Endothelial cell of umbilical vein (primary cell): Measurements from ENCODE around the gene ZNF274. TPM values are rescaled to one million over a fixed set of nuclear protein-coding genes. Genes with fewer than 3 reads are reported as not detected.

Experiments used
- BruUV-seq: library from RNA; stranded (reverse); fragments of 400-500 nt; replicated peaks from 2 replicates; lab custom pipeline; 2021; lab: Mats Ljungman, UMichigan
- CTCF ChIA-PET: fragments of 300-600, 350-600 bp; sonication (Branson Sonifier 250); formaldehyde crosslinking; loops from one replicate; lab custom pipeline; 2021; ENCODE audit warnings: antibody characterized with exemption, inconsistent platforms; lab: Charles Lee
- POLR2A ChIA-PET: fragments of 300-600, 350-600 bp; sonication (Branson Sonifier 250); formaldehyde crosslinking; loops from one replicate; lab custom pipeline; 2021; ENCODE audit warnings: antibody characterized with exemption, inconsistent platforms; lab: Charles Lee
- DNase-seq: peaks from one replicate; pipeline ENCODE4 v3.0.0-alpha.2; 2011; ENCODE audit warnings: low read depth, low spot score
- FAIRE-seq: peaks from 2 replicates; lab custom pipeline; 2011; peaks lifted over from hg19 to GRCh38; lab: Jason Lieb, UNC
- H2AFZ ChIP-seq: 2 replicates; pipeline ENCODE4 v1.6.0; 2012; ENCODE audit warnings: low read depth, low read length, control low read depth, inconsistent platforms
- H3K27ac ChIP-seq: 2 replicates; pipeline ENCODE4 v1.5.1; 2011; ENCODE audit warnings: low read depth, mild to moderate bottlenecking, control low read depth, low read length, moderate library complexity; ENCODE audit not compliant: insufficient read depth
- H3K27me3 ChIP-seq, 2 experiments: 2 replicates each; pipeline versions ENCODE4 v1.6.0 to v1.6.1; 2011; ENCODE audit warnings: low read length in 2 of 2, mixed read lengths in 1 of 2; ENCODE audit not compliant: control insufficient read depth in 2 of 2, insufficient read depth in 2 of 2
- H3K36me3 ChIP-seq, 2 experiments: 2 replicates in 1 of 2; 3 replicates in 1 of 2; pipeline ENCODE4 v1.5.1; 2011; ENCODE audit warnings: low read length in 2 of 2, mild to moderate bottlenecking in 1 of 2, moderate library complexity in 1 of 2; ENCODE audit not compliant: control insufficient read depth in 2 of 2, insufficient read depth in 2 of 2; ENCODE audit errors: extremely low read depth in 1 of 2
- H3K4me1 ChIP-seq: 3 replicates; pipeline ENCODE4 v1.5.1; 2011; ENCODE audit warnings: mild to moderate bottlenecking, low read length; ENCODE audit not compliant: control insufficient read depth, insufficient read depth; ENCODE audit errors: extremely low read depth
- H3K4me2 ChIP-seq: 2 replicates; pipeline ENCODE4 v1.6.1; 2011; ENCODE audit warnings: low read length, control low read depth, mixed read lengths; ENCODE audit not compliant: insufficient read depth
- H3K4me3 ChIP-seq, 3 experiments: fragments of 200-600 bp in 1 of 3; sonication (generic), shearing (Covaris generic) in 1 of 3; replicated peaks in 1 of 3; 2 replicates each; pipeline ENCODE4 v1.5.1; 2011 to 2016; ENCODE audit warnings: control low read depth in 3 of 3, low read length in 3 of 3, mild to moderate bottlenecking in 2 of 3, inconsistent platforms in 1 of 3, low read depth in 1 of 3, moderate library complexity in 1 of 3; ENCODE audit not compliant: insufficient read depth in 1 of 3
- H3K79me2 ChIP-seq: 2 replicates; pipeline ENCODE4 v1.6.0; 2012; ENCODE audit warnings: low read length, inconsistent platforms; ENCODE audit not compliant: control insufficient read depth, insufficient read depth
- H3K9ac ChIP-seq: replicated peaks from 2 replicates; pipeline ENCODE3; 2011; ENCODE audit warnings: low read length, control low read depth; ENCODE audit not compliant: insufficient read depth; ENCODE audit errors: extremely low read depth
- H3K9me1 ChIP-seq: replicated peaks from 3 replicates; pipeline ENCODE4 v1.6.0; 2011; ENCODE audit warnings: mild to moderate bottlenecking, low read length; ENCODE audit not compliant: control insufficient read depth, insufficient read depth; ENCODE audit errors: extremely low read depth
- H3K9me3 ChIP-seq: replicated peaks from 2 replicates; pipeline ENCODE4 v1.5.1; 2012; ENCODE audit warnings: low read length, inconsistent platforms; ENCODE audit not compliant: control insufficient read depth, insufficient read depth
- H4K20me1 ChIP-seq: replicated peaks from 2 replicates; pipeline ENCODE3; 2011; ENCODE audit warnings: mild to moderate bottlenecking, low read length; ENCODE audit not compliant: control insufficient read depth, insufficient read depth; ENCODE audit errors: extremely low read depth
- FOS ChIP-seq: IDR thresholded peaks from 2 replicates; pipeline ENCODE4 v1.6.1; 2011; ENCODE audit warnings: mild to moderate bottlenecking, low read length, moderate library complexity, borderline replicate concordance; ENCODE audit not compliant: insufficient read depth
- POLR2A ChIP-seq: IDR thresholded peaks from 2 replicates; pipeline ENCODE4 v1.6.1; 2012; ENCODE audit warnings: low read depth, mild to moderate bottlenecking, control low read depth, low read length
- dilution Hi-C: fragments of 300-500 bp; cut with MboI; formaldehyde crosslinking; loops from one replicate; pipeline ENCODE4 v1.15.0; 2019; ENCODE audit warnings: low sequenced_read_pairs; ENCODE audit not compliant: extremely low pct_ligation_motif_present
- intact Hi-C: fragments of 100-400 bp; cut with micrococcal nuclease; formaldehyde crosslinking; loops from one replicate; pipeline ENCODE4 v1.10.0; 2022
- polyA plus RNA-seq, 4 experiments: library from polyadenylated mRNA; depleted of rRNA in 3 of 4; stranded (reverse) in 3 of 4; unstranded in 1 of 4; fragments of >200 nt; gene quantifications; 2 replicates each; pipeline versions ENCODE4 v1.2.1 to v1.2.3, GENCODE V29; 2011 to 2012; ENCODE audit warnings: missing spikeins in 1 of 4
- total RNA-seq: library from RNA; stranded (reverse); gene quantifications from 2 replicates; pipeline ENCODE4 v1.2.3, GENCODE V29; 2021
- TF ChIP-seq, protein P1 (sequence below), 2 donors: IDR thresholded peaks; 1 replicate in 1 of 2; 2 replicates in 1 of 2; pipeline ENCODE4 v1.5.1; 2011; ENCODE audit warnings: low read length in 2 of 2, mild to moderate bottlenecking in 2 of 2, moderate library complexity in 2 of 2, control low read depth in 1 of 2, inconsistent platforms in 1 of 2, low read depth in 1 of 2; ENCODE audit not compliant: insufficient read depth in 1 of 2; ENCODE audit errors: extremely low read depth in 1 of 2

The ZNF274 gene
- total and polyA plus RNA-seq, 2 donors (not counting 3 experiments of a cell fraction or from before 2014, with no cell fraction given), result 10.1 to 18.3 TPM

DNA sequence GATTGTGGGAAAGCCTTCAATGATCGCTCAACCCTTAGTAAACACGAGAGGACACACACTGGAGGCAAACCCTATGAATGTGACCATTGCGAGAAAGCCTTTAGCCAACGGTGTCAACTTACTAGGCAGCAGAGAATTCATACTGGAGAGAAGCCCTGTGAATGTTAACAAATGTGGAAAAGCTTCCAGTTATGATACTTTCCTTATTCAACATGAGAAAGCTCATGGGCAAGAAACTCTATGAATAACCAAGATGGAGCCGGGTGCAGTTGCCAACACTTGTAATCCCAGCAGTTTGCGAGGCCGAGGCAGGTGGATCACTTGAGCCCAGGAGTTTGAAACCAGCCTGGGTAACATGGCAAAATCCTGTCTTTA, 80.0 kb downstream of the ZNF274 start:
- dilution Hi-C loops (no loop called here), intact Hi-C loops (no loop called here)
- no peaks in the 10 kb centered on the region for H3K79me2 ChIP-seq
- H3K27ac ChIP-seq, result no peak overlapping the region
- peaks cover 6 to 16% of the 10 kb centered on the region in 2 experiments for H3K36me3 ChIP-seq
- no peaks in the 10 kb centered on the region for H3K27me3 ChIP-seq
- no peak for FAIRE-seq
- H3K4me2 ChIP-seq, result no peak overlapping the region
- H3K4me1 ChIP-seq, result no peaks in the 10 kb centered on the region
- no peak overlapping the region for H2AFZ ChIP-seq
- no TSS peak for BruUV-seq
- H4K20me1 ChIP-seq, result no peaks in the 10 kb centered on the region
- no peak for TF ChIP-seq FOS
- TF ChIP-seq POLR2A, result no peak
- TF ChIP-seq, protein P1, sequence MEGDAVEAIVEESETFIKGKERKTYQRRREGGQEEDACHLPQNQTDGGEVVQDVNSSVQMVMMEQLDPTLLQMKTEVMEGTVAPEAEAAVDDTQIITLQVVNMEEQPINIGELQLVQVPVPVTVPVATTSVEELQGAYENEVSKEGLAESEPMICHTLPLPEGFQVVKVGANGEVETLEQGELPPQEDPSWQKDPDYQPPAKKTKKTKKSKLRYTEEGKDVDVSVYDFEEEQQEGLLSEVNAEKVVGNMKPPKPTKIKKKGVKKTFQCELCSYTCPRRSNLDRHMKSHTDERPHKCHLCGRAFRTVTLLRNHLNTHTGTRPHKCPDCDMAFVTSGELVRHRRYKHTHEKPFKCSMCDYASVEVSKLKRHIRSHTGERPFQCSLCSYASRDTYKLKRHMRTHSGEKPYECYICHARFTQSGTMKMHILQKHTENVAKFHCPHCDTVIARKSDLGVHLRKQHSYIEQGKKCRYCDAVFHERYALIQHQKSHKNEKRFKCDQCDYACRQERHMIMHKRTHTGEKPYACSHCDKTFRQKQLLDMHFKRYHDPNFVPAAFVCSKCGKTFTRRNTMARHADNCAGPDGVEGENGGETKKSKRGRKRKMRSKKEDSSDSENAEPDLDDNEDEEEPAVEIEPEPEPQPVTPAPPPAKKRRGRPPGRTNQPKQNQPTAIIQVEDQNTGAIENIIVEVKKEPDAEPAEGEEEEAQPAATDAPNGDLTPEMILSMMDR (IDR thresholded peaks at IDR 0.05; ENCODE audit: extremely low read depth in 1 of 2, insufficient read depth in 1 of 2, low read depth in 1 of 2, low read length in 2 of 2), result no peak
- H3K9ac ChIP-seq, result no peak overlapping the region
- DNase-seq, result no peak
- CTCF ChIA-PET, result no interaction called here
- H3K4me3 ChIP-seq, result no peak overlapping the region
- POLR2A ChIA-PET, result no interaction called here
- no peaks in the 10 kb centered on the region for H3K9me1 ChIP-seq
- peaks cover 44% of the 10 kb centered on the region for H3K9me3 ChIP-seq

Other genes with a start within 250 kb of the ZNF274 start
- 3.5 and 5.4 TPM in 2 replicates for gene ZNF418, start 247.7 kb upstream of the ZNF274 start, total RNA-seq
- 0.97 and 1.7 TPM in 2 replicates for gene ZNF418, start 247.7 kb upstream of the ZNF274 start, polyA plus RNA-seq
- gene ZNF256, start 235.4 kb upstream of the ZNF274 start, total RNA-seq, result 3.7 and 4.0 TPM in 2 replicates
- gene ZNF256, start 235.4 kb upstream of the ZNF274 start, polyA plus RNA-seq, result 1.5 and 1.9 TPM in 2 replicates
- 0.37 and 0.64 TPM in 2 replicates for gene C19orf18, start 208.5 kb upstream of the ZNF274 start, total RNA-seq
- gene C19orf18, start 208.5 kb upstream of the ZNF274 start, polyA plus RNA-seq, result 0.08 TPM in 1 of 2 replicates, not detected in the other
- 7.8 and 10.8 TPM in 2 replicates for gene ZNF606, start 180.2 kb upstream of the ZNF274 start, total RNA-seq
- 4.6 TPM in 2 replicates for gene ZNF606, start 180.2 kb upstream of the ZNF274 start, polyA plus RNA-seq
- not detected in 2 replicates for gene ZSCAN1, start 149.0 kb upstream of the ZNF274 start, total RNA-seq
- gene ZSCAN1, start 149.0 kb upstream of the ZNF274 start, polyA plus RNA-seq, result 0.10 TPM in 1 of 2 replicates, not detected in the other
- 0.14 and 1.2 TPM in 2 replicates for gene ZNF135, start 123.8 kb upstream of the ZNF274 start, total RNA-seq
- gene ZNF135, start 123.8 kb upstream of the ZNF274 start, polyA plus RNA-seq, result 1.5 TPM in 2 replicates
- gene ZSCAN18, start 84.8 kb upstream of the ZNF274 start, total RNA-seq, result 9.4 and 15.8 TPM in 2 replicates
- gene ZSCAN18, start 84.8 kb upstream of the ZNF274 start, polyA plus RNA-seq, result 17.3 and 19.5 TPM in 2 replicates
- 4.9 and 5.3 TPM in 2 replicates for gene ZNF329, start 32.3 kb upstream of the ZNF274 start, total RNA-seq
- 2.7 and 3.0 TPM in 2 replicates for gene ZNF329, start 32.3 kb upstream of the ZNF274 start, polyA plus RNA-seq
- gene ZNF544, start 45.9 kb downstream of the ZNF274 start, total RNA-seq, result 39.3 and 45.4 TPM in 2 replicates
- gene ZNF544, start 45.9 kb downstream of the ZNF274 start, polyA plus RNA-seq, result 33.4 and 36.1 TPM in 2 replicates
- 6.3 and 6.8 TPM in 2 replicates for gene ZNF8, start 95.9 kb downstream of the ZNF274 start, total RNA-seq
- 3.7 and 4.0 TPM in 2 replicates for gene ZNF8, start 95.9 kb downstream of the ZNF274 start, polyA plus RNA-seq
- 25.8 and 28.4 TPM in 2 replicates for gene ERVK3-1, start 122.3 kb downstream of the ZNF274 start, total RNA-seq
- gene ERVK3-1, start 122.3 kb downstream of the ZNF274 start, polyA plus RNA-seq, result 25.9 and 29.3 TPM in 2 replicates
- 3.6 and 3.7 TPM in 2 replicates for gene ZSCAN22, start 143.9 kb downstream of the ZNF274 start, total RNA-seq
- 3.6 and 3.9 TPM in 2 replicates for gene ZSCAN22, start 143.9 kb downstream of the ZNF274 start, polyA plus RNA-seq
- 0.85 and 2.3 TPM in 2 replicates for gene A1BG, start 170.4 kb downstream of the ZNF274 start, total RNA-seq
- 3.7 and 6.2 TPM in 2 replicates for gene A1BG, start 170.4 kb downstream of the ZNF274 start, polyA plus RNA-seq
- 0.42 and 1.3 TPM in 2 replicates for gene ZNF497, start 179.7 kb downstream of the ZNF274 start, total RNA-seq
- 0.40 and 0.62 TPM in 2 replicates for gene ZNF497, start 179.7 kb downstream of the ZNF274 start, polyA plus RNA-seq
- gene ZNF837, start 198.0 kb downstream of the ZNF274 start, total RNA-seq, result 1.4 and 1.7 TPM in 2 replicates
- gene ZNF837, start 198.0 kb downstream of the ZNF274 start, polyA plus RNA-seq, result 1.6 and 2.8 TPM in 2 replicates
- 945 and 993 TPM in 2 replicates for gene RPS5, start 204.2 kb downstream of the ZNF274 start, total RNA-seq
- 3,430 and 4,008 TPM in 2 replicates for gene RPS5, start 204.2 kb downstream of the ZNF274 start, polyA plus RNA-seq
- gene RNF225, start 212.6 kb downstream of the ZNF274 start, total RNA-seq, result 0.58 TPM in 1 of 2 replicates, not detected in the other
- gene RNF225, start 212.6 kb downstream of the ZNF274 start, polyA plus RNA-seq, result not detected in 2 replicates
- 12.4 and 12.6 TPM in 2 replicates for gene ZNF584, start 225.6 kb downstream of the ZNF274 start, total RNA-seq
- 5.9 and 6.1 TPM in 2 replicates for gene ZNF584, start 225.6 kb downstream of the ZNF274 start, polyA plus RNA-seq